ENCODE measurements around the gene COLEC12.

Gene COLEC12

GRCh38 chr18:363301-364085 lies 137.0 kb downstream of the COLEC12 start:
- Histone ChIP-seq H3K27me3 (replicated peaks in 2 of 5; ENCODE audit: control insufficient read depth in 4 of 5, insufficient read depth in 5 of 5, low read length in 4 of 5) (no peaks in the 10 kb centered on the region), H3K4me1 (ENCODE audit: control extremely low read depth in 1 of 4, control insufficient read depth in 4 of 4, insufficient read depth in 4 of 4, low read length in 3 of 4) (no peaks in the 10 kb centered on the region), H3K4me3 (ENCODE audit: control insufficient read depth in 1 of 7, extremely low read depth in 1 of 7, insufficient read depth in 4 of 7, low read depth in 2 of 7, low read length in 6 of 7) (no peak overlapping the region), H3K27ac (ENCODE audit: insufficient read depth in 1 of 2, low read depth in 1 of 2, low read length in 2 of 2, poor library complexity in 1 of 2, severe bottlenecking in 2 of 2) (no peak overlapping the region), H3K9me3 (ENCODE audit: control extremely low read depth in 1 of 5, control insufficient read depth in 4 of 5, insufficient read depth in 2 of 5, low read depth in 1 of 5, low read length in 4 of 5) (no peaks in the 10 kb centered on the region), H3K36me3 (ENCODE audit: control insufficient read depth in 4 of 4, insufficient read depth in 4 of 4, low read length in 3 of 4) (no peaks in the 10 kb centered on the region)
- CTCF ChIA-PET = no interaction called here
- 85% methylated on average over 6 of the region's 11 CpGs for WGBS (ENCODE audit: insufficient coverage)
- DNase-seq = peak in 2 of 3 donors; percentile 18 to 32
- POLR2A ChIA-PET = no interaction called here

DNA sequence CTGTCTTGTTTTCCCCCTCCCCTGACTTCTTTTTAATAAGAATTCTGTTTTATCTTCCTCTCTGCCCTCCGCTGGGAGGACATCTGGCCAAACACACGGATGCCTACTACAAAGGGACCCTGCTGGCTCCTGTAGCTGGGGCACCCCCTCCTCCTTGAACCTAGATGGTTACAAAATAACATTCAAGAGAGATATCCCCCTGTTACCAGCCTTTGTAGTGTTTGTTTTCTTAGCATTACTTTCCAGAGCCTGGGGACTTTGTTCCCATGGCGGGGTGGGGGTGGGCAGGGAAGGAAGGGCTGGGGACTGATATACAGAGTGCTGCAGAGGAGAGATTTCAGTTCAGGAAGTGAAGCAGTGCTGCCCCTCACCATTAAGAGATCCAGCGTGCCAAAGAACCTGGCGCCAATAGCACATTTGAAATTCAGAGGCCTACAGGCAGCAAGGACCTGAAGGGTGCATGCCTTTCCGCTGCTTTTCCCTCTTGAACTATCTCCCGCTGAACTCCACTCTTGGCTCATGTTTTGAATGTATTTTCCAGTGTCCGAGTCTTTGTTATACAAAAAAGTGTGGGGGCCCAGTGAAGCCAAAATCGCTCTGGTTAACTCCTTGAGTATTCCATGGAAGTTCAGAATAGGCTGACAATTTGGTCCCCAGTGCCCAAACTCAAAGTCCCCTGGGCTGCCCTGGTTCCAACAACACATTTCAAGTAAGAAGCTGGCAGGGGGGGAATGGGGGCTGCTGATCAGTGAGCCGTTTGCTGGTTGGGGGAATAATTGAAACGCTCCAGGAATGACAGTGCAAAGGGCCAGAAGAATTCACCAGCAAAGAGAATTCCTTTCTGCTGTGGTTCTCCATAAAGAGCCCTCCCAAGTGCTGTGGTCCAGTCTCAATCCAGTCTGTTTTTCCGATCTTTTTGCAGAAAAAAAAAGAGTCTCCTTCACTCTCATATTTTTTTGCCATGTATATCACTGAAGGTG lies 137.9 kb downstream of the COLEC12 start:
- DNase-seq = peak; percentile 9 to 55 (median 37)

DNA sequence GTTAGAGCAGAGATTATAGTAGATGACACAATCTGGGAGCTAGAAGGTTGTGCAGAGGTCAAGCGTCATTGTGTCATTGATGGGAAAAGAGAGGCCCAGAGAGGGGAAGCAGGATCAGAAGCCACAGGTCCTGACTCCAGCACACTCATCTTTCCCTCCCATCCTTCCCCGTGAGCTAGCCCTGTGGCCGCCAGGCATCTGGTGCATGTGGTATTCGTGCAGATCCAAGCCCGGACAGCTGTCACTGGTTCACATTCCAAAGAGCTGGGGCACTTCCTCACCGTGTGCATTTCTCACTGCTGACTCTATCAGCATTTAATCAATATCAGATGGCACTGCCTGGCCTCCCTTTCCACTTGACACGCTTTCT lies 138.6 kb downstream of the COLEC12 start:
- H3K27ac ChIP-seq (ENCODE audit: insufficient read depth in 1 of 2, low read depth in 1 of 2, low read length in 2 of 2, poor library complexity in 1 of 2, severe bottlenecking in 2 of 2) = no peak overlapping the region
- 91% methylated on average over 6 of the region's 7 CpGs for WGBS (ENCODE audit: insufficient coverage)

More for the DNA sequence above, 137.9 kb downstream of the COLEC12 start:
- no peak overlapping the region for H3K27ac ChIP-seq (ENCODE audit: insufficient read depth in 1 of 2, low read depth in 1 of 2, low read length in 2 of 2, poor library complexity in 1 of 2, severe bottlenecking in 2 of 2)
- 90% methylated on average over 11 of the region's 12 CpGs for WGBS (ENCODE audit: insufficient coverage)
- ChIA-PET CTCF (no interaction called here), POLR2A (no interaction called here)
- no peak overlapping the region for H3K4me3 ChIP-seq (ENCODE audit: control insufficient read depth in 1 of 7, extremely low read depth in 1 of 7, insufficient read depth in 4 of 7, low read depth in 2 of 7, low read length in 6 of 7)
- H3K4me1 ChIP-seq (ENCODE audit: control extremely low read depth in 1 of 4, control insufficient read depth in 4 of 4, insufficient read depth in 4 of 4, low read length in 3 of 4) = no peaks in the 10 kb centered on the region
- no peaks in the 10 kb centered on the region for H3K9me3 ChIP-seq (ENCODE audit: control extremely low read depth in 1 of 5, control insufficient read depth in 4 of 5, insufficient read depth in 2 of 5, low read depth in 1 of 5, low read length in 4 of 5)
- H3K27me3 ChIP-seq (replicated peaks in 2 of 5; ENCODE audit: control insufficient read depth in 4 of 5, insufficient read depth in 5 of 5, low read length in 4 of 5) = no peaks in the 10 kb centered on the region
- H3K36me3 ChIP-seq (ENCODE audit: control insufficient read depth in 4 of 4, insufficient read depth in 4 of 4, low read length in 3 of 4) = no peaks in the 10 kb centered on the region

DNA sequence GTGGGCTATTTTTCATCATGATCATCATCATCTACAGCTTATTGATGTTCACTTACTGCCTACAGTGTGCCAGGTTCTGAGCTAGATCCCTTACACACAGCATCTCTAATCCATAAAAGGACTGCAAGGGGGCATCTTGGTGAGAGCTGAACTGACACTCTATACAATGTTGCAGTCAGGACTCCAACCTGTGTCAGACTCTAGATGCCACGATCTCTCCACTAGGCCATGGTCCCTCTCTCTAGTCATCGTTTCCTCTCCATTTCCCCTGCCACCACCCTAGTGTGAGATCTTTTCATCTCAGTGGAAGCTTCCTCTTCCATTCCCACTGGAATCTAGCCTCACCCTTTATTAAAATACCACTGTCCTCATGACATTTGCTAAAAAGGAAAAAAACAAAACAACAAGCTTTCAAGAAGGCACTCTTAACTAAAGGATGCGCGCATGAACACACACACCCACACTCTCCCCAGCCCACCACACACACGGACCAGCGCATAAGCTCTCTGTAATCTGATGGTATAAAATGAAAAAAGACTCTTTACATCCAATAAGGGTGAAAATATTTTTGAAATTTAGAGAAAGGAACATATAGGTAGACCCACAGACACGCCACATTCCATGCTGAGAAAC lies 139.3 kb downstream of the COLEC12 start:
- CTCF ChIA-PET = interaction anchor here (1.3 to 1.6 kb wide), 3 partner anchors 10 to 28 kb away, joined by 3 to 6 read pairs (median 4); no protein-coding TSS in a partner anchor
- POLR2A ChIA-PET = no interaction called here
- no peaks in the 10 kb centered on the region for H3K9me3 ChIP-seq (ENCODE audit: control extremely low read depth in 1 of 5, control insufficient read depth in 4 of 5, insufficient read depth in 2 of 5, low read depth in 1 of 5, low read length in 4 of 5)
- DNase-seq = peak in 1 of 3 donors; percentile 10
- H3K36me3 ChIP-seq (ENCODE audit: control insufficient read depth in 4 of 4, insufficient read depth in 4 of 4, low read length in 3 of 4) = no peaks in the 10 kb centered on the region
- no peak overlapping the region for H3K4me3 ChIP-seq (ENCODE audit: control insufficient read depth in 1 of 7, extremely low read depth in 1 of 7, insufficient read depth in 4 of 7, low read depth in 2 of 7, low read length in 6 of 7)
- no peaks in the 10 kb centered on the region for H3K27me3 ChIP-seq (replicated peaks in 2 of 5; ENCODE audit: control insufficient read depth in 4 of 5, insufficient read depth in 5 of 5, low read length in 4 of 5)
- H3K27ac ChIP-seq (ENCODE audit: insufficient read depth in 1 of 2, low read depth in 1 of 2, low read length in 2 of 2, poor library complexity in 1 of 2, severe bottlenecking in 2 of 2) = no peak overlapping the region
- WGBS (ENCODE audit: insufficient coverage) = 91% methylated on average over 3 of the region's 7 CpGs
- H3K4me1 ChIP-seq (ENCODE audit: control extremely low read depth in 1 of 4, control insufficient read depth in 4 of 4, insufficient read depth in 4 of 4, low read length in 3 of 4) = no peaks in the 10 kb centered on the region

More for the DNA sequence above, 138.6 kb downstream of the COLEC12 start:
- Histone ChIP-seq H3K9me3 (ENCODE audit: control extremely low read depth in 1 of 5, control insufficient read depth in 4 of 5, insufficient read depth in 2 of 5, low read depth in 1 of 5, low read length in 4 of 5) (no peaks in the 10 kb centered on the region), H3K4me1 (ENCODE audit: control extremely low read depth in 1 of 4, control insufficient read depth in 4 of 4, insufficient read depth in 4 of 4, low read length in 3 of 4) (no peaks in the 10 kb centered on the region), H3K4me3 (ENCODE audit: control insufficient read depth in 1 of 7, extremely low read depth in 1 of 7, insufficient read depth in 4 of 7, low read depth in 2 of 7, low read length in 6 of 7) (no peak overlapping the region), H3K36me3 (ENCODE audit: control insufficient read depth in 4 of 4, insufficient read depth in 4 of 4, low read length in 3 of 4) (no peaks in the 10 kb centered on the region), H3K27me3 (replicated peaks in 2 of 5; ENCODE audit: control insufficient read depth in 4 of 5, insufficient read depth in 5 of 5, low read length in 4 of 5) (no peaks in the 10 kb centered on the region)
- CTCF ChIA-PET = interaction anchor here (1.3 to 1.6 kb wide), 3 partner anchors 9 to 28 kb away, joined by 3 to 6 read pairs (median 4); no protein-coding TSS in a partner anchor
- DNase-seq = peak in 1 of 3 donors; percentile 16
- POLR2A ChIA-PET = no interaction called here

DNA sequence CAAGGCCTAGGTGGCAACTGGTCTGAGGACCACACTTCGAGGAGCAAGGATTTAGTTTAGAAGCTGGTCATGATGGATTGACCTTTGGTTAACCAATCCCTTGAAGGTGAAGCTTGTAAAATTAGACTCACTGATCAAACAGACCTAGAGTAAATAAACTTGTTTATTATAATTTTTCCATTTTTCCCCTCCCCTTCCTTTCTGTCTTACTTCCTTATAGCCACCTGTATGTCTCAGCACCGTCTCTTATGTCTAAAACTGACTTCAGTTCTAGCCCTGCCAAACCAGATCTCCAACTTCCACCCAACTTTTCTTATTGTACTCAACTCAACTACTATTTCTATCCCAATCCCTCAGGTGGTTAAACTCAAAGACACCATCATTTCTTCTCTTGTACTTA lies 139.8 kb downstream of the COLEC12 start:
- H3K4me1 ChIP-seq (ENCODE audit: control extremely low read depth in 1 of 4, control insufficient read depth in 4 of 4, insufficient read depth in 4 of 4, low read length in 3 of 4) = no peaks in the 10 kb centered on the region

DNA sequence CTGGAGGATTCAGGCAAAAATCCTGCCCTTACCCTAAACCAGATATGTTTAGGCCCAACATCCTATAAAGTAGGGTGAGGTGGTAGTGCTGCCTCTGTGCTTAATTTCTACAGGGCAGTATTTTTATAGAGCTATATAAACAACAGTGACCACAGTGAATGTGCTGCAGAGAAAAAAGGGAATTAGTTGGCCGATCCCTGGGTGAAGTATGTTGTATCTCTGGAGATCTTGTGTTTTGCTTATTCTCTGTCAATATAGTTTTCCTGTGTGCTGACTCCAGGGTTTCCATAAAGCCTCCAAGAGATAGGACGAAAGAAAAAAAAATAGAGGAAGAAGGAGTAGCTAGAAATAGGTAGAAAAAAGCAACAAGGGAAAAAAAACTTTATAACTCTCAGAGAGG lies 143.7 kb downstream of the COLEC12 start:
- no peak overlapping the region for H3K4me3 ChIP-seq (ENCODE audit: control insufficient read depth in 1 of 7, extremely low read depth in 1 of 7, insufficient read depth in 4 of 7, low read depth in 2 of 7, low read length in 6 of 7)
- H3K27ac ChIP-seq (ENCODE audit: insufficient read depth in 1 of 2, low read depth in 1 of 2, low read length in 2 of 2, poor library complexity in 1 of 2, severe bottlenecking in 2 of 2) = no peak overlapping the region
- ChIA-PET CTCF (no interaction called here), POLR2A (no interaction called here)
- H3K27me3 ChIP-seq (replicated peaks in 2 of 5; ENCODE audit: control insufficient read depth in 4 of 5, insufficient read depth in 5 of 5, low read length in 4 of 5) = no peaks in the 10 kb centered on the region
- 100% methylated on average over 2 of the region's 2 CpGs for WGBS (ENCODE audit: insufficient coverage)
- H3K36me3 ChIP-seq (ENCODE audit: control insufficient read depth in 4 of 4, insufficient read depth in 4 of 4, low read length in 3 of 4) = no peaks in the 10 kb centered on the region
- no peaks in the 10 kb centered on the region for H3K4me1 ChIP-seq (ENCODE audit: control extremely low read depth in 1 of 4, control insufficient read depth in 4 of 4, insufficient read depth in 4 of 4, low read length in 3 of 4)
- H3K9me3 ChIP-seq (ENCODE audit: control extremely low read depth in 1 of 5, control insufficient read depth in 4 of 5, insufficient read depth in 2 of 5, low read depth in 1 of 5, low read length in 4 of 5) = no peaks in the 10 kb centered on the region
- no peak for DNase-seq

More for the DNA sequence above, 139.8 kb downstream of the COLEC12 start:
- DNase-seq = no peak
- WGBS (ENCODE audit: insufficient coverage) = 97% methylated on average over 2 of the region's 2 CpGs
- H3K4me3 ChIP-seq (ENCODE audit: control insufficient read depth in 1 of 7, extremely low read depth in 1 of 7, insufficient read depth in 4 of 7, low read depth in 2 of 7, low read length in 6 of 7) = no peak overlapping the region
- CTCF ChIA-PET = interaction anchor here (1.3 to 1.6 kb wide), 3 partner anchors 9 to 29 kb away, joined by 3 to 6 read pairs (median 4); no protein-coding TSS in a partner anchor
- POLR2A ChIA-PET = no interaction called here
- H3K27ac ChIP-seq (ENCODE audit: insufficient read depth in 1 of 2, low read depth in 1 of 2, low read length in 2 of 2, poor library complexity in 1 of 2, severe bottlenecking in 2 of 2) = no peak overlapping the region
- no peaks in the 10 kb centered on the region for H3K27me3 ChIP-seq (replicated peaks in 2 of 5; ENCODE audit: control insufficient read depth in 4 of 5, insufficient read depth in 5 of 5, low read length in 4 of 5)
- no peaks in the 10 kb centered on the region for H3K9me3 ChIP-seq (ENCODE audit: control extremely low read depth in 1 of 5, control insufficient read depth in 4 of 5, insufficient read depth in 2 of 5, low read depth in 1 of 5, low read length in 4 of 5)
- H3K36me3 ChIP-seq (ENCODE audit: control insufficient read depth in 4 of 4, insufficient read depth in 4 of 4, low read length in 3 of 4) = no peaks in the 10 kb centered on the region

Measured in common myeloid progenitor, CD34-positive (primary cell).